GM21528 (cell line): Measurements from ENCODE around the gene EEA1.
"Not testable (repeated sequence)": the region's sequence is repeated elsewhere in the genome, so short reads cannot be mapped to it uniquely, and the experiment has no call there.

ENCODE experiments used
- ATAC-seq: cut with Tn5 transposase; IDR thresholded peaks from one replicate; pipeline ENCODE4 v1.9.1; 2021; ENCODE audit warnings: mild to moderate bottlenecking, moderate library complexity; ENCODE audit not compliant: unreplicated experiment, low FRiP score

Gene EEA1

DNA sequence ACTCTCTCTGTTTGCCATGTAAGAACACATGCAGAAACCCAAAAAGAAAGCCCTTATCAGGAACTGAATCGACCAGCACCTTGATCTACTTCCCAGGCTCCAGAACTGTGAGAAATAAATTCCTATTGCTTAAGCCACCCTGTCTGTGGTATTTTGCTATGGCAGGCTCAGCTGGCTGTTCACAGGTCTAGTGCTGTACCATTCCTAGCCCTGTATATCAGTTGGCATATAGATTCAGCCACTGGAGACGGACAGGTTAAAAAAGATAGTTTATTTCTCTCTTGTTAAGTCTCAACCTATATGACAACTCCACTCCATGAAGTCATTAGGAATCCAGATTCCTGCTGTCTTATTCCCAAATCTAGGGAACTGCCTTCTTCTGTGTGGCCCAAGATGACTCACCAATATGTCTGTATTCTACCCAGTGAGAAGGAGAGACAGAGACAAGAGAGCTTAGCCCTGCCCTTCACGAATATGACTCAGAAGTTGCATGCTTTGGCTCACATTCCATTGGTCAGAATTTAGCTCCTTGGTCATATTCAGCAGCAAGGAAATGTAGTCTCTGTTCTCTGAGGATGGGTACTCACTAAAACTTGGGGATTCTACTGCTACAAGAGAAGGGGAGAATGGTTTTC lies 169.3 kb downstream of the EEA1 start:
- no peak for ATAC-seq

DNA sequence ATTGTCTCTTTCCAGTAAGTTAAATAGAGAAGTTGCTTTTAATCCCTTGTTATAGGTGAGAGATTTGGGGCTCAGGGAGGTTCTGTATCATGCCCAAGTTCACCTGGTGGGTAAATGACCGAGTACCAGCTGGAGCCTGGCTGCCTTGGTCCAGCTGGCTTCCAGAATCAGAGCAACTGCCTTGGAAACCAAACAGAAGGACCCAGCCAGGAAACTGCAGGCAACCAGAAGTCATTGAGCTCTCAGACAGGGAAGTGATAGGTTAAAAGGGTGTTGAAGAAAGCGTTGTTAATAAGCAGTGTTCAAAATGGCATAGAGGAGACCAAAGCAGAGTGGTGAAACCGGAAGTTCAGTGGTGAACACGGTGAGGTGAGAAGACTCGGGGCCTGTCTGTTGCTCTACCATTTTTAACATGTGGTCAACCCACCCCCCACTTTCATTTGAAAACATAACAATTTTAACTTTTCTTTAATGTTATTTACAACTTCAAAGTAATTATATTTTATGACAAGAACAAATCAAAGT lies 171.4 kb downstream of the EEA1 start:
- ATAC-seq, result no peak

DNA sequence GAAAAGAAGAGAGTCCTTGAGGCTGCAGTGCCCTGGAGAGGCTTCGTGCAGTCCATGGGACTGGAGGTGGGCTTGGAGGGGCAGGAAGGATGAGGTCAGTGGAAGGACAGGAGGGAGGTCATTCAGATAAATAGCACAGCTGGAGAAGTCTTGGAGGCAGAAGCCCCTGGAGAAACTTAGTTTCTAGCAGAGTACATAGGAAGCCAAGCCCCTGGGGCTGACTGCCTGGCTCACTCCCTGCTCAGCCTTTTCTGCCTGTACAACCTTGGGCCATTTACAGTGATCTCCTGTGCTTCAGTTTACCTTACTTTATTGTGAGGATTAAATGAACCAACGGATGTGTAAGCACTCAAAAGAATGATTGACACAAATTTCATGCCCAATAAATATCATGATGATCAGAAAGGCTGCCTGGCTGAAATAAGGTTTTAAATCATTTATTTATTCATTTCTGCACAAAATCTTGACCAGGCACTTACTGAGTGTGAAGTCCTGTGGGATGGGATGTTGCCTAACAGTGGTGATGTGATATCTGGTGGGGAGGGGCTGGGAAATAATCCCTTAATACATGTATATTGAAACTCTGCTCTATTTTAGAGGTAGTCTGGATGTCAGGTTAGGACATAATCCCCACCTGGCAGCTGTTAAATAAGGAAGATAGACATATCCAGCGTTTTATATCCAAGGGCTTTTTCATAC lies 172.0 kb downstream of the EEA1 start:
- ATAC-seq, result no peak

DNA sequence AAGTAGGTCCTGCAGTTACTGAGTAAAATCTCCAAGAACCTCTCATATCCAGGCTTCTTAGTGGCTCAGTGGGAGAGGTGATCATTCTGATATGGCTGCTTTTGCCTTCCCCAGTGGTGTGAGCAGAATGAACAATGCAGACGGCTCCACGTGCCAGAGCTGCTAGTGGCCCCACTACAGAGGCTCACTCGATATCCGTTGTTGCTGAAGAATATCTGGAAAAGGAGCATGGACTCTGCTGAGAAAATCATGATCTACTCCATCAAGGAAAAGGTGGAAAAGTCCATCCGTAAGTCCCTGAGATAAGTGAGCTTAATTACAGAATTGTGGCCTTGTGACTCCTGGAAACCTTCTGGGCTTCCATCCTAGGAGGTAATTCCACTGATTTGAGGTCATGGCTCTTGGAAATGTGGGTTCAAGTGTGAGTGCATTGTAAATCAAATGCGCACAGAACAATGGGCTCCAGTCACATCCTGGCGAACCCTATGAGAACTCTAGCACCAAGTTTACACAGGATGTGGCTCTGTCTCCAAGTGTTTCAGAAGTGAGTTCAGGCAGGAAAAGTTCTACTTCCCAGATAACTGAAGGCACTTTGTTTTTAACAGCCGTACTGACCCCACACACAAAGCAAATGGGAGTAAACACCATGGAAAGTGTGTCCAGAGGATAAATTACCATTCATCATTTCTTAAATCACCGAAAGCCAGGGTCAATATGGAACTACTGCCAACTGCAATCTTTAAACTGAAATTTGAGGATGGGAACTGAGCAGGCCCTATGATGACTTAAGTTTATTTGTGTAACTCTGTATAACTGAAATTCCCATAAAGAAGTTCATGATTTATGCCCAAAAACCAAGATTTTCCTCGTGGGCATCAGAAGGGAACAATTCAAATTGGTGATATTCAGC lies 174.9 kb downstream of the EEA1 start:
- ATAC-seq, result no peak

DNA sequence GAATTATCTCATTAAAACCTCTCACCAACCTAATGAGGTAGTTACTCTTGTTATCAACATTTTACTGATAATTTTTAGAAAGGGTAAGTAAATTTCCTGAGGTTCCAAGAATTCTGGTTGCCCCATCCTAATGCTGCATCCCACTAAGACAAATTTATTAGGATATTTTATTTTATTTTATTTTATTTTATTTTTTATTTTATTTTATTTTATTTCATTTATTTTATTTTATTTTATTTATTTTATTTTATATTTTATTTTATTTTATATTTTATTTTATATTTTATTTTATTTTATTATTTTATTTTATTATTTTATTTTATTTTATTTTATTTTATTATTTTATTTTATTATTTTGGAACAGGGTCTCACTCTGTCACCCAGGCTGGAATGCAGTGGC lies 179.4 kb downstream of the EEA1 start:
- ATAC-seq, result not testable (repeated sequence)

DNA sequence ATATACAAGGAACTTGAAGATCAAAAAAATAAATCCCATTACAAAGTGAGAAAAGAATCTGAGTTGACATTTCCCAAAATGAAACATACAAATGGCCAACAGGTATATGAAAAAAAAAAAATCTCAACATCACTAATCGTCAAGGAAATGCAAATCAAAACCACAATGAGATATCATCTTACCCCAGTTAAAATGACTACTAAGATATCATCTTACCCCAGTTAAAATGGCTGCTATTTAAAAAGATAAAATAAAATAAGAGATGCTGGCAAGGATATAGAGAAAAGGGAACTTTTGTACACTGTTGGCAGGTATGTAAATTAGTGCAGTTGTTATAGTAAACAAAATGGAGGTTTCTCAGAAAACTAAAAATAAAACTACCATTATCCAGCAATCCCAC lies 181.9 kb downstream of the EEA1 start:
- no peak for ATAC-seq

DNA sequence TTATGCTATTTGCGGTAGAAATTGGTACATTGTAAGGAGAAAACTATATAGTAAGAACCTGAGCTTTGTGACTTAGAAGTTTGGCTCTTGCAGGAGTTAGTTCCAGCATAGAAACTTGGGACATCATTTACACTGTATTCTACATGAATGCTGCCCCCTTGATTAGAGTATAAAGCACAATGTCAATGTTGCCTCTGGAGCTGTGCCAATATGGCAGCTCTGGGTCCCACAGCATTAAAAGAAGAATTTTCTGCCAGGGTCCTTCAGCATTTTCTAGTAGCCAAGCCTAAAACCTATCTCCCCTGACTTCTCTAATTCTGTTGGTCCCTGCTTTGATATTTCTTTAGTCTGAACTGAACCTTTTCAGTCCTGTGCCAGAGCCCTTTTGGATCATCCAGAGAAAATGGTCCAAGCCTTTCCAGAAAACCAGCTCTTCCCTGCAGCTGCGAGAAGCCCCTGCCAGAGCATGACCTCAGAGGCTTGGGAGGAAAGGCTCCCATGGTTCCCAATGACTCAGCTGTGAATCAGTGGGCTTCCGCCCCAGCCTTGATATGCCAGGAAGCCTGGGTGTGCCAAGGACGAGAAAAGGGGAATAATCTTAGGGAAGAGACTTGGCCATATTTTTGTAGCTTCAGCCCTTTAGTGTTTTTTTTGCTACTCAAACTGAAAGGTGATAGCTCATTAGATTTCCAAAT lies 183.1 kb downstream of the EEA1 start:
- no peak for ATAC-seq

DNA sequence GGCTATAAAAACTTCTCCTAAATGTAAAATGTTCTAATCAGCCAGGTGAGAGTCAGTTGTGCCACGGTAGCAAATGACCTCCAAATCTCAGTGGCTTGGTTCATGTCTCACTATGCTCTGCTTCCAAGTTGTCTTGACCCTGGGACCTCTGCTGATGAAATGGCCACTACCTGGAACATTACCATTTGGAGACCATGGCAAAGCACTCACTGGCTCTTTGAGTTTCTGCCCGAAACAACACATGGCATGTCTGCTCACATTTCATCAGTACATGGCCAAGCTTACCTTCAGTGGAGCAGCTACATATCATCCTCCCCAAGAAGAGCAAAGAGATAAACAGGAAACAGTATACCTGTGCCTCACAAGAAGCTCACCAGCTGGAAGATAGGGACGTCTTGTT lies 186.1 kb downstream of the EEA1 start:
- no peak for ATAC-seq

DNA sequence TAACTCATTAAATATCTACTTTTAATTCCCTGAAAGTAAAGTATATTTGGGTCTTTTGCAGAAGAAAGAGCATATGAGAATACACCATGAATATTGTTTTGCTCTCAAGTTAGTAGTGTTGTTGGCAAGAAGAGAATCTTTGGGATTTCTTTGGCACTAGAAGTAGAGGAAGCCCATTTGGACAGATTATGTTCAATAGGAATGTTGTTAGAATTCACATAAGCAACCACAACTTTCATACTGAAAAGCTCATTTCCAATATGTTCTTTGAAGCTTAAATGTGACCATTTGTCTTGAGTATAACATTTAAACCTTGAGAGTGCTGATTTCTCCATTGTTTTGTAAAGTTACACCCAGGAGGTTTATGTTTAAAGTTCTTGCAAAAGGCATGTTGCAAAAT lies 188.7 kb downstream of the EEA1 start:
- ATAC-seq, result no peak

DNA sequence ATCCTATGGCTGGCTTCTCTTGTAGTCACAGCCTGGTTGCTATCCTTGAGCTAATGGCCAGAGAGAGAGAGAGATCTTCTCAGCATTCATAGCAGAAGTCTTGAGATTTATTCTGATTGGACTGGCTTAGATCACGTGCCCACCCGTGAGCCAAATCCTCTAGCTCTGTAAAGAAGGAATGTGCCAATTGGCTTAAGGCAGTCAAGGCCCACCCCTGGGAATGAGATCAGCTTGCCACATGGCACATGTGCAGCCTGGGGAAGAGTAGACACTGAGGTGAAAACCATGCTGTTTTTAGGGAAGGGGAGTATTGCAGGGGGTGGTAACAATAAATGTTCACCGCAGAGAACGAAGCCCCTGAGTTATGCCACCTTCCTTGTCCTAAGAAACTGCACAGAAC lies 190.0 kb downstream of the EEA1 start:
- no peak for ATAC-seq

DNA sequence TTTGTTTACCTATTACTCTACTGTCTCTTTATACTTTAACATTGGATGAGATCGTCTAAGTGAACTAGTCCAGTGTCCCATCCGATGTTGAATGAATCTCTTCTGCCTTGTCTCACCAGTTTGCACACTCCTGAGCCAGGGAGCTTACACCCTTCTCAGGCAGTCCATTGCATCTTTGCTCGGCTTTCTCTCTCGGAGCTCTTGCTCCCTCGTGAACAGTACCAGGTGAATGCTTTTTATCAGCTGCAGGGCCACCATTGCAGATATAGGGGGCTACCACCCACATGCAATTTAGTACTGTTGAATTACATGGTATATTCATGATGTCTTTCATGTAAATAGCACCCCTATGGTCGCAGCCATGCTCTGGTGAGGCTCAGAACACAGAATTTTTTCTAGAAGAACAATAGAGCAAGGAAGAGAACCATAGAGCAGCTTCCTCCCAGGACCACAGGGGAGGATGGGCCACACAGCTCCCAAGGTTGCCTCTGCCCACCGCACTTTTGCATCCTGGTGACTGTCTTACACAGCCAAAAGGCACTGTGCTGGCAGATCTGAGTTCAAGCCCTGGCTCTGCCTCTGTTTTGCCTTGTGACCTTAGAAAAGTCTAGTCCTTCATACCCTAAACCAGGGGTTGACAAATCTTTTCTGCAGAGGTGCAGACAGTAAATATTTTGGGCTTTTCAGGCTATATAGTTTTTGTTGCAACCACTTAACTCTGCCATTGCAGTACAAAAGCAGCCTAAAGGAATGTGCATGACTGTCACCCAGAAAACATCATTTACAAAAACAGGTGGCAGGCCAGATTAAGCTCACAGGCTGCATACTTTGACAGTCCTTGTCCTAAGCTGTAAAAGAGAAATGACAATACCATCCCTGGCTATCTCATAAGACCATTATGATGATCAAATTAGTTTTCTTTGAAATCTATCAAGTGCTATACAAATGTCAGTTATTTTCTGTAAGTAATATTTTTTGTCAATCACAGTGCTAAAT lies 190.9 kb downstream of the EEA1 start:
- ATAC-seq, result no peak

DNA sequence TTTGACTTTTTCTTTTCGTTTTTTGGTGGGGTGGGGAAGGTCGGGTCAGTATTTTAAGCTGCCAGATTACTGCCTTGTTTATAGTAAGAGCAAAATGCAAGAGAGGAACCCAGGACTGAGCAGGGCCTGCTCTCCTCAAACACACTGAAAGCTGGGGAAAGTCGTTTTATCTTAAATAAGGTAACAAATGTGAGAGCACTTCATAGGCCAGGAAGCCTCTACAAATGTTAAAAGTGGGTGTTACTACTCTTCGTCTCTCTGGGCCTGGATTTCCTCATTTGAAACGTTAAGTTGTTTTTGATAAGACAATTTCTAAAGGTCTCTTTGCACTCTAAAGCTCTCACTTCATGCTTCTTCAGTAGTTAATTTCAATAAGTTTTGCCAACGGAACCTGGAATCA lies 192.5 kb downstream of the EEA1 start:
- ATAC-seq, result no peak

DNA sequence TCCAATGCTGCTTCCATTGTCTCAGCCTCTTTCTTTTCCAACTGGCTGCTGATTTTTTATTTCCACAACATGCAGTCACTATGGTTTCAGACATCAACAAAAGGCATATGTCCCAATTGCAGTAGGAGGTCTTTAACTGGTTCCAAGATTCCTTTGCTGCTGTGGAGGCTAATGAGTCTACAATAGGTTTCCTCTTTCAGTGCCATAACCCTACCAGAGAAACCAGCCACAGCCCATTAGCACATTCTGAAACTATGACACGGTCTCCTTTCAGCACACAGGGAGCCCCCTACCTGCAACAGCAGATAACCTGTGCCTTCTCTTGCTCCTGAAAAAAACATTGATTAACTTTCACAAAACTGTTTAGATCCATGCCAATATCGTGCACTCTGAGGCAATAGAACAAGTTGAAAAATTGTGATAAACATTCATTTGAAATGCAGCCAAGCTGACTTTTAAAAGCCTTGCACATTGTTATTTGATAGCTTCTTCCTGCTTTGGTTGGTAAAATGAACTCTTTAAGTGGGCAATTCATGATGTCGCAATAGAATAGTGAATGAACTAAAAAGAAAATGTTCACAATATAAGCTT lies 193.9 kb downstream of the EEA1 start:
- no peak for ATAC-seq

DNA sequence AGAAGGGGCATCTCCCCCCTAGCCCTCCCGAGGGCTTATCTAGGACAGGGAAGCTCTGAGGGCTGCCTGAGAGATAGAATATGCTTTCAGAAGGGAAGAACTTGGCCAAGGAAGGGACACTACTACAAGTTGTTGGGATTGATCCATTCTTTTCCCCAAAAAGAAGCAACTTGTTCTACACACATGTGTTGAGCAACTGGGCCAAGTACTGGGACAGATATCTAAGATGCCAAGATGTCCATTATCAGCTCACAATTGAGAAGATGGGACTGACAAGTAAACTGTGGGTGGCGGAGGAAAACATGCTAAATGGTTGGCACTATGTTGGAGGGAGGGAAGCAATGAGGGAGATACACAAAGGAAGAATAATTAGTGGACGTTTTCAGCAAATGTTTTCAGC lies 195.4 kb downstream of the EEA1 start:
- ATAC-seq, result no peak

DNA sequence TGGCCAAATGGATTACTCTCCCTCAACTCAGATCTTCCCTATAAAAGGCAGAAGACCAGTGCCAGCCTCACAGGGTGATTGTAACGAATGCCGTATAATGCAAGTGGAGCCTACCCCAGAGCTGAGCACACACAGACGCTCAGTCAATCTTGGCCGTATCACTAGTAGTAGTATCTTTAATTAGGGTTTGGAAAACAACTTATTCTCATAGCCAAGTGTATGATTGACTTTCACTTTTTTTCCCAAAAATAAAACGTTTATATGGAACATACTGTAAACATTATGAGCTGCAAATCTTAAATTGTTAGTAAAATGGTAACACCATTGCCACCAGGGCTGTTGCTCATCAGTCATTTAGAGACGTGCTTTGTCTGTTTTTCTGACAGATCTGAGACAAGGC lies 195.9 kb downstream of the EEA1 start:
- no peak for ATAC-seq

DNA sequence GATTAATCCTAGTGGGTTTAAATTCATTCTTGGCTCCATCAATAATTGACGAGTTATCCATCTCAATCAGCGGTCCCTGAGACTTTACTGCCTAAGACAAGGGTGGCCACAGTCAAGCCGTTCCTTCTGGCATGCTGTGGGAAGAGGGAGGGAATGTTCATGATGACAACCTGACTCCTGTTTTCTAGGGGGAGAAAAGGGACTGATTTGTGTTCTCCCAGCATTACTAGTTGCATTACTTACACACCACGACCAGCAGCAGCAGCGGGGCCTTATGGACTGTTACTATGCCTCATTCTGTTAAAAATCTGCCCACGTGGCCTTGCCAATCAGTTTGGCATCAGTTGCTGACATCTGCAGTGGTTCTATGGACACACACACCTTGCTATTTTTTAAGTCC lies 196.4 kb downstream of the EEA1 start:
- no peak for ATAC-seq

DNA sequence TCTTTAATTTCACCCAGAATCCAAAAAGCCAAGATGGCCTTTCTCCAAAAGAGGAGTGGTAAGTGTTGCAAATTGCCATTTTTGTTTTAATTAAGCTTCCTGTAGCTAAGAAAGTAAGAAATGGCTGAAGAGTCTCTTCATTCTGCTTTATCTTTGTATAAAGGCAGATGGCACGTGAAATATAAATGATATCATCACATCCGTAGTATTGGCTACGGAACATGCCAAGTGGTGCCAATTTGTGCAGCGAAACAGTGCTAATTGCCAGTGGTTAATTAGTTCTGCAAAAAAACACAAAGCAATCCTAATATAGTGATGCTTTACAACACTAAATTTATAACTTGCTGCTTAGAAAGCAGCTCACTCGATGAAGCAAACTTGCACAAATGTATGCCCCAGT lies 196.9 kb downstream of the EEA1 start:
- no peak for ATAC-seq

DNA sequence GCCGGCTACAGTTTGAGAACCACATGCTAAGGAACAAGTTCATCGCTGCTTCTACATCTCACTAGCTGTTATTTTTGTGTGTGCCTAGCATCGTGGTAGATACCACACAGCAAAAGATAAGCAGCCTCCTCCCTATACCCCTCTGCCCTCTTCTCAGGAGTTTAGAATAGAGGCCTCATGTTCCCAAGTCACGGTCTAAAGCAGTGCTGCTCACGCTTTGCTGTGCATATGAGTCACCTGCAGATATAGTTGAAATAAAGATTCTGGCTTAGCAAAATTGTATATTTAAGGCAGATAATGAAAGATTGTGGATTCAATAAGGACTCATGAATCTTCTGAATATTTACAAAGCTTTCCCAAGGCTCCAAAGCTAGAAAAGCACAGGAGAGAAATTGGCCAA lies 198.3 kb downstream of the EEA1 start:
- ATAC-seq, result no peak

DNA sequence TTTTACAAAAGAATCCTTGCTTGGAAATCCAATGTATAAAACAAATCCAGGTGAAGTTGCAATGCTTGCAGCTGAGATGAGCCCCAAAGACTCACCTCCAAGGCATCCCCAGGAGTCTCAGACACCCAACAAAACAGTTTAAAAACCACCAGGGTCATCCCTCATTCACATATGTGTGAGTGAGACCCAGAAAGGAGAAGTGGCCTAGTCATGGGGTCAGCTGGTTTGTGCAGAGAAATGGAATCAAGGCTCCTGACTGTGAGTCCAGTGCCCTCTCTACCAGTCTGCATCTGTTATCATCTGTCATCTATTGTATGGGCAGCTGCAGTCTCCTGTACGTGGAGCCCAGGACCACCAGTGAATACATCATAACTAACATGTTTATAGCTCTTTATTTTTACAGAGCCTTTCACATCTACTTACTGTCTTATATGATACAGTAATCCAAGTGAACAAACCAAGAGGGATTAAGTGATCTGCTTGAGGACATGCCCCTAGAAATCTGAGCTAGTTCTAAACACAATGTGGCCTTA lies 199.3 kb downstream of the EEA1 start:
- no peak for ATAC-seq
